Measurements from ENCODE around the gene KCNG1.

The KCNG1 gene

GRCh38 chr20:51036226-51036625 lies 13.3 kb upstream of the KCNG1 start:
- DNase-seq: no peak

- DNase-seq: no peak
Measured at GRCh38 chr20:51034988-51035656, 12.2 kb upstream of the KCNG1 start.

GRCh38 chr20:51034476-51034875 lies 11.6 kb upstream of the KCNG1 start:
- DNase-seq: no peak

- no peak for DNase-seq
Measured at GRCh38 chr20:51029963-51030920, 7.3 kb upstream of the KCNG1 start.

- no peak for DNase-seq
Measured at GRCh38 chr20:51029556-51029955, 6.6 kb upstream of the KCNG1 start.

- DNase-seq: no peak
Measured at GRCh38 chr20:51028616-51029212, 5.8 kb upstream of the KCNG1 start.

- DNase-seq: no peak
Measured at GRCh38 chr20:51027035-51027795, 4.3 kb upstream of the KCNG1 start.

GRCh38 chr20:51026269-51026668 lies 3.4 kb upstream of the KCNG1 start:
- DNase-seq: no peak

- no peak for DNase-seq
Measured at GRCh38 chr20:51024761-51025160, 1.9 kb upstream of the KCNG1 start.

- no peak for DNase-seq
Measured at GRCh38 chr20:51023617-51024155, 779 bp upstream of the KCNG1 start.

- no peak for DNase-seq
Measured at GRCh38 chr20:51022227-51022802, 592 bp downstream of the KCNG1 start.

- no peak for DNase-seq
Measured at GRCh38 chr20:51021067-51022025, 1.6 kb downstream of the KCNG1 start.

- no peak for DNase-seq
Measured at GRCh38 chr20:51020657-51021056, 2.2 kb downstream of the KCNG1 start.

- DNase-seq: no peak
Measured at GRCh38 chr20:51019656-51020592, 3.0 kb downstream of the KCNG1 start.

- DNase-seq: no peak
Measured at GRCh38 chr20:51017251-51017650, 5.7 kb downstream of the KCNG1 start.

GRCh38 chr20:51016521-51016920 lies 6.4 kb downstream of the KCNG1 start:
- no peak for DNase-seq

- peak; percentile 11 to 70 for DNase-seq
Measured at GRCh38 chr20:51014797-51015722, 7.8 kb downstream of the KCNG1 start.

- DNase-seq: peak; percentile 22 to 27
Measured at GRCh38 chr20:51013577-51014330, 9.2 kb downstream of the KCNG1 start.

Measured in NCI-H526 (cell line).